Raji (cell line): Measurements from ENCODE around the gene HHIPL1.

Experiments
- POLR2A ChIP-seq: IDR thresholded peaks from 2 replicates; pipeline ENCODE4 v1.6.1; 2011; ENCODE audit warnings: low read depth, low read length, control low read depth; ENCODE audit not compliant: insufficient read depth

Gene HHIPL1

GRCh38 chr14:99658218-99658845, 13.4 kb downstream of the HHIPL1 start:
- TF ChIP-seq POLR2A = no peak

GRCh38 chr14:99659333-99659741, 14.4 kb downstream of the HHIPL1 start:
- no peak for TF ChIP-seq POLR2A

GRCh38 chr14:99660006-99660566, 15.2 kb downstream of the HHIPL1 start:
- no peak for TF ChIP-seq POLR2A

- TF ChIP-seq POLR2A = no peak
Measured at GRCh38 chr14:99660794-99661193, 15.9 kb downstream of the HHIPL1 start.

- no peak for TF ChIP-seq POLR2A
Measured at GRCh38 chr14:99662846-99663245, 17.9 kb downstream of the HHIPL1 start.

- TF ChIP-seq POLR2A = no peak
Measured at GRCh38 chr14:99663386-99664057, 18.6 kb downstream of the HHIPL1 start.

- TF ChIP-seq POLR2A = no peak
Measured at GRCh38 chr14:99664058-99664936, 19.4 kb downstream of the HHIPL1 start.

- no peak for TF ChIP-seq POLR2A
Measured at GRCh38 chr14:99664937-99665273, 20.0 kb downstream of the HHIPL1 start.

GRCh38 chr14:99666533-99666932, 21.6 kb downstream of the HHIPL1 start:
- TF ChIP-seq POLR2A = no peak

GRCh38 chr14:99667045-99667444, 22.1 kb downstream of the HHIPL1 start:
- TF ChIP-seq POLR2A = no peak

GRCh38 chr14:99667821-99668220, 22.9 kb downstream of the HHIPL1 start:
- TF ChIP-seq POLR2A = no peak

GRCh38 chr14:99668307-99669295, 23.7 kb downstream of the HHIPL1 start:
- TF ChIP-seq POLR2A = no peak

- TF ChIP-seq POLR2A = no peak
Measured at GRCh38 chr14:99670361-99671234, 25.7 kb downstream of the HHIPL1 start.
